Measurements from ENCODE around the gene M1AP.
"Not testable (repeated sequence)": the region's sequence is repeated elsewhere in the genome, so short reads cannot be mapped to it uniquely, and the experiment has no call there.

Gene M1AP

DNA sequence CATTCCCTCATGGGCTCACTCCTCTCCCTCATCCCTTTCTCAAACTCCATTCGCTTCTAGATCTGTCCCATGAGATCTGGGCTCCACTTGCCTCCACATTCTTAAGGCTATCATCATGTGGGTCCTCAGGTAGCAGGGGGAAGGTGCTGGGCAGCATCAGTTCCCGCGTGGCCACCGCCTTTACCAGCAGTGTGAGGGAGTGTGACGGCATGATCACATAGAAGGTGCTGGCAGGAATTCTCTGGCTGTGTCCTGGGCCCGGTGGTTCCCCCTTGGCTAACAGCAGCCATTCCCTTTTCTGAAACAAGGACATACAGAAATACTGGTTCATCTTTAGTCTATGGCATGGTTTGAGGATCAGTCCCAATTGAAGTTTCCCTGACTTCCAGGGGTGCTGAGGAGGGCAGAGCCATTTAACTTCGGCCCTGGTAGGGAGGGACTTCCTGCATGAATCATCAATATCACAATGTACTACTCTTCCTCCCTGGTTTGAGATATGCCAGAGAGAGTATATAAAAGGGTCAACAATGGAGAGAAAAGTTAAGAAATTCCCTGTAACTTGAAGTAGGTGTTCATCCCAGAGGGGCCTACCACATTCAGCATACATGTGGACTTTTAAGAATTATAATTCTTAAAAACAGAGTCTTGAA lies 85.9 kb downstream of the M1AP start:
- DNase-seq = no peak
- TF ChIP-seq, protein P1, sequence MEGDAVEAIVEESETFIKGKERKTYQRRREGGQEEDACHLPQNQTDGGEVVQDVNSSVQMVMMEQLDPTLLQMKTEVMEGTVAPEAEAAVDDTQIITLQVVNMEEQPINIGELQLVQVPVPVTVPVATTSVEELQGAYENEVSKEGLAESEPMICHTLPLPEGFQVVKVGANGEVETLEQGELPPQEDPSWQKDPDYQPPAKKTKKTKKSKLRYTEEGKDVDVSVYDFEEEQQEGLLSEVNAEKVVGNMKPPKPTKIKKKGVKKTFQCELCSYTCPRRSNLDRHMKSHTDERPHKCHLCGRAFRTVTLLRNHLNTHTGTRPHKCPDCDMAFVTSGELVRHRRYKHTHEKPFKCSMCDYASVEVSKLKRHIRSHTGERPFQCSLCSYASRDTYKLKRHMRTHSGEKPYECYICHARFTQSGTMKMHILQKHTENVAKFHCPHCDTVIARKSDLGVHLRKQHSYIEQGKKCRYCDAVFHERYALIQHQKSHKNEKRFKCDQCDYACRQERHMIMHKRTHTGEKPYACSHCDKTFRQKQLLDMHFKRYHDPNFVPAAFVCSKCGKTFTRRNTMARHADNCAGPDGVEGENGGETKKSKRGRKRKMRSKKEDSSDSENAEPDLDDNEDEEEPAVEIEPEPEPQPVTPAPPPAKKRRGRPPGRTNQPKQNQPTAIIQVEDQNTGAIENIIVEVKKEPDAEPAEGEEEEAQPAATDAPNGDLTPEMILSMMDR (IDR thresholded peaks at IDR 0.05; ENCODE audit: low read depth, low read length) = no peak
- Histone ChIP-seq H3K27me3 (no peaks in the 10 kb centered on the region), H3K36me3 (no peaks in the 10 kb centered on the region), H3K4me3 (ENCODE audit: low read depth, low read length) (no peak overlapping the region), H3K9me3 (no peaks in the 10 kb centered on the region), H3K4me1 (no peaks in the 10 kb centered on the region)

DNA sequence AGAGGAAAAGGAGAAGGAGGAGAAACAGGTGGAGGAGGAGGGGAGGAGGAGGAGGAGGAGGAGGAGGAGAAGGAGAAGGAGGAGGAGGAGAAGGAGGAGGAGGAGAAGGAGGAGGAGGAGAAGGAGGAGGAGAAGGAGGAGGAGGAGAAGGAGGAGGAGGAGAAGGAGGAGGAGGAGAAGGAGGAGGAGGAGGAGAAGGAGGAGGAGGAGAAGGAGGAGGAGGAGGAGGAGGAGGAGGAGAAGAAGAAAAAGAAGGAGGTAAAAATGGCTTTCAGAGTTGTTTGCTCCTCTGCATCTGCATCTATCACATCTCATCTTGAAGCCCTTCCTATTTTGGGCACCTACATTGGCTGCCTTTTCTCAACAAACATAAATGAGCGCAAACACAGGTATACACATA lies 87.1 kb downstream of the M1AP start:
- H3K27me3 ChIP-seq; H3K9me3 ChIP-seq; H3K4me1 ChIP-seq; DNase-seq; H3K36me3 ChIP-seq; H3K4me3 ChIP-seq (ENCODE audit: low read depth, low read length): not testable (repeated sequence)

DNA sequence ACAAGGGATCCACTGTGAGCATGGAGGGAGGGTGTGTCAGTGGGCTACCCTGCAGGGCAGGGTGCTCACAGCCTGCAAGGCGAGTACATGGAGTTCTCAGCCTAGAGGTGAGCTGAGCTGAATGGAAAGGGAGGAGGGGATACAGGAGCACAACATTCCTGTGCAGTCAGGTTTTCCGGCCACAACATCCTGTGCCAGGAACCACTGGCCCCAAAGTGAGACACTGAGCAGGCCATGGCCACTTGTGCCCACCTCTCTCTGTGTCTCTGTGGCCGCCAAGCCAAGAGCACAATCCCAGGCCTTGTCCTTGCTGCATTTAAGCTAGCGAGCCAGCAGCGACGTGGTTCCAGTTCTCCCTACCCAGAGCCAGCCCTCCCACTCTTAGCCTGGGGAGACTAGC lies 87.5 kb downstream of the M1AP start:
- Histone ChIP-seq H3K36me3 (no peaks in the 10 kb centered on the region), H3K4me1 (no peaks in the 10 kb centered on the region), H3K4me3 (ENCODE audit: low read depth, low read length) (no peak overlapping the region), H3K27me3 (no peaks in the 10 kb centered on the region), H3K9me3 (no peaks in the 10 kb centered on the region)
- TF ChIP-seq, protein P1 (IDR thresholded peaks at IDR 0.05; ENCODE audit: low read depth, low read length) = no peak
- DNase-seq = no peak

DNA sequence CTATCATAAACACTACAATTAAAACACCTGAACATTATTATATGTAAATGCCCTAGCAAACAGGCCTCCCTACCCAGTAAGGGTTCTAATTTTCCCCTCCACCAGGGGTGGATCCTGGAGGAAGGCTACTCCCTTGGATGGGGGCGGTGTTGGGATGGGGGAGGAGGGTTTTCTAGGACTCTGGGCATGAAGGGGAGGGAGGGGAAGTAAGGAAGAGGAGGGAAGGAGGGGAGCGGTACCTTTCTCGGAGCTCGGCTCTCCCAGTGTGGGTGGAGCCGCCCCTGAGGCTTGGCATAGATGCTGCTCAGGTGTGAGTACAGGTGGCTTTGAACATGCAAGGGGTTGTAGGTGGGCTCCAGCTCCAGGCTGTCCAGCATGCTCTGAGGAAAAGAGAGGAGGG lies 88.2 kb downstream of the M1AP start:
- no peaks in the 10 kb centered on the region for H3K9me3 ChIP-seq
- DNase-seq = no peak
- H3K4me1 ChIP-seq = no peaks in the 10 kb centered on the region
- TF ChIP-seq, protein P1 (IDR thresholded peaks at IDR 0.05; ENCODE audit: low read depth, low read length) = no peak
- H3K27me3 ChIP-seq = no peaks in the 10 kb centered on the region
- no peak overlapping the region for H3K4me3 ChIP-seq (ENCODE audit: low read depth, low read length)
- no peaks in the 10 kb centered on the region for H3K36me3 ChIP-seq

DNA sequence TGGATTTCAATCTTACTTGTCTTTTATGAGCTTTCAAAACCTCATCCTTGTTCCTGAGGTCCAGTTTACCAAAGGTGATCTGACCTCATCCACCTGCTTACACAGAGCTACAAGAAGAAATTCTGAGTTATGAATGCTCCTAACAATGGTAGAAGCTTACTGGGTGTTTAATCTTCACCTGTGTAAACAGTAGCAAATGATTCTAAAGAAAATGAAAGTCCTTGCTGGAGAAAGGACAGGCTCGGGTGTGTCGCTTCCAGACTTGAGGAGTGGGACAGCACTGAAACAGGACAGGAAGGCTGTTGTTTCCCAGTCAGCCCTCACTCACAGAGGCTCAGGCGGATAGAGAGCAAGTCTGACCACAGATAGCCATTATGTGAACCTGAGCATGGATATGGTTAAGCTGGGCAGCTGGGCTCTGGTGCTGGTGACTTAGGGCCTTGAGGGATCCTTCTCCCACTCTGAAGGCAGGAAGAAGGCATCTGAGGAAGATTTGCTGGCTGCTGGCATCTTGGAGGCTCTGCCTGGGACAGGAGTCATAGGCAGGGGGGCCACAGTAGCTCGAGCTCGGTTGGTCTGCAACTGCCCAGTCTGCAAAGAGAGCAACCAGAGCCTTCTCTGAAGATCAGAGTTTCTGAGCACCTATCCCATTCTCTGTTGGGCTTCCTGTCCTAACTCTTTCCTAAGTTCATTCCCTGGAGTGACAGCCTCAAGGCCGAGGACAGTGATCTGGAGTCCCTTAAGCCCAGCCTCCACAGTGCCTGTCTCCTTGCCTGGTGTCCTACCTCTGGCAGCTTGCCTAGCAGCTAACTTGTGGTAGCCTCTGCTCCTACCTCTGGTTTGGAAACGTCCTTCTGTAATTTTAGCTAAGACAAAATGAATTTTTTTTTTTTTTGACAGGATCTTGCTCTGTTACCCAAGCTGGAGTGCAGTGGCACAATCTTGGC lies 89.6 kb downstream of the M1AP start:
- TF ChIP-seq, protein P1 (IDR thresholded peaks at IDR 0.05; ENCODE audit: low read depth, low read length) = no peak
- Histone ChIP-seq H3K4me1 (no peaks in the 10 kb centered on the region), H3K9me3 (no peaks in the 10 kb centered on the region), H3K4me3 (ENCODE audit: low read depth, low read length) (no peak overlapping the region), H3K36me3 (no peaks in the 10 kb centered on the region), H3K27me3 (no peaks in the 10 kb centered on the region)
- no peak for DNase-seq

DNA sequence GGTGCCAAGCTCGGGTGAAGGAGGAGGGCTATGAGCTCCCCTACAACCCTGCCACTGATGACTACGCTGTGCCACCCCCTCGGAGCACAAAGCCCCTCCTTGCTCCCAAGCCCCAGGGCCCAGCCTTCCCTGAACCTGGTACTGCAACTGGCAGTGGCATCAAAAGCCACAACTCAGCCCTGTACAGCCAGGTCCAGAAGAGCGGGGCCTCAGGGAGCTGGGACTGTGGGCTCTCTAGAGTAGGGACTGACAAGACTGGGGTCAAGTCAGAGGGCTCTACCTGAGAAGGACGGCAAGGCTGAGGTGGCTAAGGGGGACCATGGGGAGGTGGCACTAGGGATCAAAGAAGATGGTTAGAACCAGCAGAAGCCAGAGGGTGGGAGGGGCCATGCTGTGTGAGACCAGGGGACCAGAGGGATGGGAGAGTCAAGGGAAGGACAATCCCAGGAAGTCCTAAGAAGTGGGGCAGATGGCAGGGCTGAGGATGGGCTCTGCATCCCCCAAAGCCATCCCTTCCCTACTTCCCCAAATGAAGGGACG lies 91.2 kb downstream of the M1AP start:
- Histone ChIP-seq H3K27me3 (no peaks in the 10 kb centered on the region), H3K4me1 (no peaks in the 10 kb centered on the region), H3K4me3 (ENCODE audit: low read depth, low read length) (no peak overlapping the region), H3K9me3 (no peaks in the 10 kb centered on the region), H3K36me3 (no peaks in the 10 kb centered on the region)
- TF ChIP-seq, protein P1 (IDR thresholded peaks at IDR 0.05; ENCODE audit: low read depth, low read length) = no peak
- DNase-seq = no peak

Measured in BE2C (cell line).